K562 (cell line): ENCODE data around the gene ZSWIM1. TPM values are rescaled to one million over a fixed set of nuclear protein-coding genes. Genes with fewer than 3 reads are reported as not detected.
A peak's percentile ranks its signal among the peaks of the same experiment; 100 is the strongest.

Source experiments
- HNRNPL ChIP-seq: fragments of 200-400 bp; formaldehyde crosslinking; IDR thresholded peaks from 2 replicates; pipeline ENCODE4 v1.6.1; 2017; ENCODE audit warnings: low read depth, mild to moderate bottlenecking, low read length
- PHF21A ChIP-seq: fragments of 450-650 bp; IDR thresholded peaks from 2 replicates; pipeline ENCODE4 v1.6.1; 2017; ENCODE audit warnings: low read depth, borderline replicate concordance
- RFX5 ChIP-seq: IDR thresholded peaks from 2 replicates; pipeline ENCODE4 v1.6.1; 2011; ENCODE audit warnings: low read depth, mild to moderate bottlenecking, improper control_type of control experiment, low read length
- SAFB ChIP-seq: fragments of 200-400 bp; formaldehyde crosslinking; IDR thresholded peaks from 2 replicates; pipeline ENCODE4 v1.6.1; 2017; ENCODE audit warnings: low read depth, low read length, borderline replicate concordance
- SMARCC2 ChIP-seq: fragments of 450-650 bp; IDR thresholded peaks from 2 replicates; pipeline ENCODE4 v1.6.1; 2017; ENCODE audit warnings: antibody characterized with exemption, moderate library complexity, mild to moderate bottlenecking, low read depth
- TAF1 ChIP-seq: IDR thresholded peaks from 2 replicates; pipeline ENCODE4 v1.6.1; 2011; ENCODE audit warnings: mild to moderate bottlenecking, low read length, moderate library complexity; ENCODE audit not compliant: insufficient read depth, control insufficient read depth, severe bottlenecking; ENCODE audit errors: extremely low read depth
- TAL1 ChIP-seq: fragments of 450-650 bp; IDR thresholded peaks from 2 replicates; pipeline ENCODE4 v1.6.1; 2016; ENCODE audit warnings: mild to moderate bottlenecking
- TEAD4 ChIP-seq, 2 experiments: sonication (generic) in 1 of 2; formaldehyde crosslinking in 1 of 2; IDR thresholded peaks; 2 replicates each; pipeline versions ENCODE4 v1.6.1 to v1.8.0; 2012 to 2022; ENCODE audit warnings: borderline replicate concordance in 1 of 2, inconsistent platforms in 1 of 2, low read length in 1 of 2, mild to moderate bottlenecking in 1 of 2, missing genetic modification reagents in 1 of 2
- ZNF436 ChIP-seq: fragments of 250-450, 450-650 bp; sonication (Bioruptor Pico); formaldehyde crosslinking; IDR thresholded peaks from 2 replicates; pipeline ENCODE4 v1.7.0; 2020; ENCODE audit warnings: mild to moderate bottlenecking
- ZNF764 ChIP-seq: fragments of 250-450 bp; sonication (Bioruptor Pico); IDR thresholded peaks from 2 replicates; pipeline ENCODE4 v1.4.0; 2020; ENCODE audit warnings: low read depth, mild to moderate bottlenecking, moderate library complexity
- polyA plus RNA-seq, 8 experiments: library from polyadenylated mRNA; depleted of rRNA in 4 of 8; stranded (reverse) in 5 of 8; unstranded in 3 of 8; fragments of >200 nt; fragmentation: Nextera tagmentation in 2 of 8; fragmentation: Illumina TruSeq in 1 of 8; extraction: Ambion mirVana in 2 of 8; extraction: Trizol in 1 of 8; gene quantifications; 2 replicates each; pipeline versions ENCODE4 v1.2.1 to v1.2.3, GENCODE V29; 2011 to 2014; ENCODE audit warnings: inconsistent platforms in 1 of 8, missing spikeins in 1 of 8
- total RNA-seq, 7 experiments: library from RNA; depleted of rRNA in 6 of 7; stranded (reverse); fragments of >200 nt in 6 of 7; fragmentation: Illumina TruSeq in 2 of 7; extraction: Trizol in 2 of 7; gene quantifications; 2 replicates each; pipeline versions ENCODE4 v1.2.1 to v1.2.3, GENCODE V29; 2011 to 2021; ENCODE audit warnings: low replicate concordance in 1 of 7
- TF ChIP-seq, protein P1 (sequence below): fragments of 200-800 bp; sonication (Bioruptor generic); IDR thresholded peaks from 2 replicates; pipeline ENCODE4 v1.6.1; 2016; ENCODE audit warnings: missing genetic modification characterization, missing compliant biosample characterization
- TF ChIP-seq, protein P2 (sequence below): sonication (generic); formaldehyde crosslinking; IDR thresholded peaks from 2 replicates; pipeline ENCODE4 v1.8.1; 2023; ENCODE audit warnings: mild to moderate bottlenecking, missing genetic modification reagents
- TF ChIP-seq, protein P3 (sequence below): fragments of 250-450 bp; sonication (Bioruptor Pico); IDR thresholded peaks from 2 replicates; pipeline ENCODE4 v1.5.0; 2021
- TF ChIP-seq, protein P4 (sequence below): IDR thresholded peaks from 2 replicates; pipeline ENCODE4 v1.6.1; 2011; ENCODE audit not compliant: insufficient read length; ENCODE audit errors: extremely low read depth

Gene ZSWIM1
- total and polyA plus RNA-seq, 9 of the 15 experiments (the other 6 are each of a cell fraction or from before 2014, with no cell fraction given) = 2.5 to 15.6 (median 9.5) TPM

DNA sequence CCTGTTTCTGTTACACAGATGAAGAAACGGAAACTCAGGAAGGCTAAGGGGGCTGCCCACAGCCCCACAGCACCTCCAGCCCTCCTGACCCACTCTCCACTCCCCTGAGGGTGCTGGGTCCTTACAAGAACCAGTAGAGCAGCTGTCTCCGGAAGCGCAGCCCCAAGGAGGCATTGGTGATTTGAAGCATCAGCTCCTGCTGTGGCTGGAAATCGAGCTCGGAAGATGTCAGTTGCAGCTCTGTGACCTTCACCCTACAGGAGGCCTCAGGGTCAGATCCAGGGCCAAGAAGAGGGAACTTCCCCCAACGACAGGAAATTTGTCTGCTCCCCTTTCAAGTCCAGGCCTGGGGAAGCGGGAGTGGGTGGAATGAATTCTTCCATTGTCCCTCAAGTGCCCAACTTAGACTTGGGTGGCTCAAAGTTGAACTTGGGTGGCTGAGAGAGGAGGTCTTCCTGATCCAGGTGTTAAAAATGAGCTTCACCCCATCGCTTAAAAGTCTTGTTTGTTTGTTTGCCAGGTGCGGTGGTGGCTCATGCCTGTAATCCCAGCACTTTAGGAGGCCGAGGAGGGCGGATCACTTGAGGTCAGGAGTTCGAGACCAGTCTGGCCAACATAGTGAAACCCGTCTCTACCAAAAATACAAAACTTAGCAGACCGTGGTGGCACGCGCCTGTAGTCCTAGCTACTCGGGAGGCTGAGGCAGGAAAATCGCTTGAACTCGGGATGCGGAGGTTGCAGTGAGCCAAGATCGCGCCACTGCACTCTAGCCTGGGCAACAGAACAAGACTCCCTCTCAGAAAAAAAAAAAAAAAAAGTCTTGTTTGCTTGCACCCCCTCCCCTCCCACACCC lies 29.0 kb downstream of the ZSWIM1 start (continued):
- TF ChIP-seq TEAD4 (IDR thresholded peaks at IDR 0.05; ENCODE audit: low read length) = no peak
- TF ChIP-seq TEAD4 (CRISPR knock-in tag; IDR thresholded peaks at IDR 0.05; ENCODE audit: borderline replicate concordance) = no peak
- TF ChIP-seq, protein P1, sequence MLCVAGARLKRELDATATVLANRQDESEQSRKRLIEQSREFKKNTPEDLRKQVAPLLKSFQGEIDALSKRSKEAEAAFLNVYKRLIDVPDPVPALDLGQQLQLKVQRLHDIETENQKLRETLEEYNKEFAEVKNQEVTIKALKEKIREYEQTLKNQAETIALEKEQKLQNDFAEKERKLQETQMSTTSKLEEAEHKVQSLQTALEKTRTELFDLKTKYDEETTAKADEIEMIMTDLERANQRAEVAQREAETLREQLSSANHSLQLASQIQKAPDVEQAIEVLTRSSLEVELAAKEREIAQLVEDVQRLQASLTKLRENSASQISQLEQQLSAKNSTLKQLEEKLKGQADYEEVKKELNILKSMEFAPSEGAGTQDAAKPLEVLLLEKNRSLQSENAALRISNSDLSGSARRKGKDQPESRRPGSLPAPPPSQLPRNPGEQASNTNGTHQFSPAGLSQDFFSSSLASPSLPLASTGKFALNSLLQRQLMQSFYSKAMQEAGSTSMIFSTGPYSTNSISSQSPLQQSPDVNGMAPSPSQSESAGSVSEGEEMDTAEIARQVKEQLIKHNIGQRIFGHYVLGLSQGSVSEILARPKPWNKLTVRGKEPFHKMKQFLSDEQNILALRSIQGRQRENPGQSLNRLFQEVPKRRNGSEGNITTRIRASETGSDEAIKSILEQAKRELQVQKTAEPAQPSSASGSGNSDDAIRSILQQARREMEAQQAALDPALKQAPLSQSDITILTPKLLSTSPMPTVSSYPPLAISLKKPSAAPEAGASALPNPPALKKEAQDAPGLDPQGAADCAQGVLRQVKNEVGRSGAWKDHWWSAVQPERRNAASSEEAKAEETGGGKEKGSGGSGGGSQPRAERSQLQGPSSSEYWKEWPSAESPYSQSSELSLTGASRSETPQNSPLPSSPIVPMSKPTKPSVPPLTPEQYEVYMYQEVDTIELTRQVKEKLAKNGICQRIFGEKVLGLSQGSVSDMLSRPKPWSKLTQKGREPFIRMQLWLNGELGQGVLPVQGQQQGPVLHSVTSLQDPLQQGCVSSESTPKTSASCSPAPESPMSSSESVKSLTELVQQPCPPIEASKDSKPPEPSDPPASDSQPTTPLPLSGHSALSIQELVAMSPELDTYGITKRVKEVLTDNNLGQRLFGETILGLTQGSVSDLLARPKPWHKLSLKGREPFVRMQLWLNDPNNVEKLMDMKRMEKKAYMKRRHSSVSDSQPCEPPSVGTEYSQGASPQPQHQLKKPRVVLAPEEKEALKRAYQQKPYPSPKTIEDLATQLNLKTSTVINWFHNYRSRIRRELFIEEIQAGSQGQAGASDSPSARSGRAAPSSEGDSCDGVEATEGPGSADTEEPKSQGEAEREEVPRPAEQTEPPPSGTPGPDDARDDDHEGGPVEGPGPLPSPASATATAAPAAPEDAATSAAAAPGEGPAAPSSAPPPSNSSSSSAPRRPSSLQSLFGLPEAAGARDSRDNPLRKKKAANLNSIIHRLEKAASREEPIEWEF = no peak
- no peak for TF ChIP-seq SMARCC2
- TF ChIP-seq, protein P2, sequence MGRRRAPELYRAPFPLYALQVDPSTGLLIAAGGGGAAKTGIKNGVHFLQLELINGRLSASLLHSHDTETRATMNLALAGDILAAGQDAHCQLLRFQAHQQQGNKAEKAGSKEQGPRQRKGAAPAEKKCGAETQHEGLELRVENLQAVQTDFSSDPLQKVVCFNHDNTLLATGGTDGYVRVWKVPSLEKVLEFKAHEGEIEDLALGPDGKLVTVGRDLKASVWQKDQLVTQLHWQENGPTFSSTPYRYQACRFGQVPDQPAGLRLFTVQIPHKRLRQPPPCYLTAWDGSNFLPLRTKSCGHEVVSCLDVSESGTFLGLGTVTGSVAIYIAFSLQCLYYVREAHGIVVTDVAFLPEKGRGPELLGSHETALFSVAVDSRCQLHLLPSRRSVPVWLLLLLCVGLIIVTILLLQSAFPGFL (CRISPR knock-in tag) = no peak
- TF ChIP-seq RFX5 = no peak
- TF ChIP-seq ZNF764 (CRISPR knock-in tag) = no peak
- TF ChIP-seq ZNF436 (CRISPR knock-in tag) = no peak
- TF ChIP-seq HNRNPL = no peak
- TF ChIP-seq, protein P3, sequence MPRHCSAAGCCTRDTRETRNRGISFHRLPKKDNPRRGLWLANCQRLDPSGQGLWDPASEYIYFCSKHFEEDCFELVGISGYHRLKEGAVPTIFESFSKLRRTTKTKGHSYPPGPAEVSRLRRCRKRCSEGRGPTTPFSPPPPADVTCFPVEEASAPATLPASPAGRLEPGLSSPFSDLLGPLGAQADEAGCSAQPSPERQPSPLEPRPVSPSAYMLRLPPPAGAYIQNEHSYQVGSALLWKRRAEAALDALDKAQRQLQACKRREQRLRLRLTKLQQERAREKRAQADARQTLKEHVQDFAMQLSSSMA (CRISPR knock-in tag) = no peak
- TF ChIP-seq TAF1 = peak; percentile 20
- no peak for TF ChIP-seq SAFB
- TF ChIP-seq, protein P4, sequence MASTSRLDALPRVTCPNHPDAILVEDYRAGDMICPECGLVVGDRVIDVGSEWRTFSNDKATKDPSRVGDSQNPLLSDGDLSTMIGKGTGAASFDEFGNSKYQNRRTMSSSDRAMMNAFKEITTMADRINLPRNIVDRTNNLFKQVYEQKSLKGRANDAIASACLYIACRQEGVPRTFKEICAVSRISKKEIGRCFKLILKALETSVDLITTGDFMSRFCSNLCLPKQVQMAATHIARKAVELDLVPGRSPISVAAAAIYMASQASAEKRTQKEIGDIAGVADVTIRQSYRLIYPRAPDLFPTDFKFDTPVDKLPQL = no peak
- TF ChIP-seq TAL1 = no peak
- no peak for TF ChIP-seq PHF21A
